ENCODE results near the gene RIOK1.

Gene RIOK1

DNA sequence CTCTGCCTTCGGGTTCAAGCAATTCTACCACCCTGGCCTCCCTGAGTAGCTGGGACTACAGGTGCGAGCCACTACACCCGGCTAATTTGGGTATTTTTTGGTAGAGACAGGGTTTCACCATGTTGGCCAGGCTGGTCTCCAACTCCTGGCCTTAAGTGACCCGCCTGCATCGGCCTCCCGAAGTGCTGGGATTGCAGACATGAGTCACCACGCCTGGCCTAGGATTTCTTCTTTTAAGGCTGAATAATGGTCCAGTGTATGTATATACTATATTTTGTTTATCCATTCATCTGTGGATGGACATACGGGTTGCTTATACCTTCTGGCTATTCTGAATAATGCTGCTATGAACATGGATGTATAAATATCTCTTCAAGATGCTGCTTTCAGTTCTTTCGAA is 17.1 kb downstream of the RIOK1 start:
- H3K27me3 ChIP-seq, result no peaks in the 10 kb centered on the region
- no peaks in the 10 kb centered on the region for H3K4me1 ChIP-seq
- H3K36me3 ChIP-seq, result peaks cover 86% of the 10 kb centered on the region
- H3K4me3 ChIP-seq (ENCODE audit: low read depth, low read length), result no peak overlapping the region
- TF ChIP-seq, protein P1, sequence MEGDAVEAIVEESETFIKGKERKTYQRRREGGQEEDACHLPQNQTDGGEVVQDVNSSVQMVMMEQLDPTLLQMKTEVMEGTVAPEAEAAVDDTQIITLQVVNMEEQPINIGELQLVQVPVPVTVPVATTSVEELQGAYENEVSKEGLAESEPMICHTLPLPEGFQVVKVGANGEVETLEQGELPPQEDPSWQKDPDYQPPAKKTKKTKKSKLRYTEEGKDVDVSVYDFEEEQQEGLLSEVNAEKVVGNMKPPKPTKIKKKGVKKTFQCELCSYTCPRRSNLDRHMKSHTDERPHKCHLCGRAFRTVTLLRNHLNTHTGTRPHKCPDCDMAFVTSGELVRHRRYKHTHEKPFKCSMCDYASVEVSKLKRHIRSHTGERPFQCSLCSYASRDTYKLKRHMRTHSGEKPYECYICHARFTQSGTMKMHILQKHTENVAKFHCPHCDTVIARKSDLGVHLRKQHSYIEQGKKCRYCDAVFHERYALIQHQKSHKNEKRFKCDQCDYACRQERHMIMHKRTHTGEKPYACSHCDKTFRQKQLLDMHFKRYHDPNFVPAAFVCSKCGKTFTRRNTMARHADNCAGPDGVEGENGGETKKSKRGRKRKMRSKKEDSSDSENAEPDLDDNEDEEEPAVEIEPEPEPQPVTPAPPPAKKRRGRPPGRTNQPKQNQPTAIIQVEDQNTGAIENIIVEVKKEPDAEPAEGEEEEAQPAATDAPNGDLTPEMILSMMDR (IDR thresholded peaks at IDR 0.05; ENCODE audit: low read depth, low read length), result no peak
- DNase-seq, result no peak
- no peaks in the 10 kb centered on the region for H3K9me3 ChIP-seq

DNA sequence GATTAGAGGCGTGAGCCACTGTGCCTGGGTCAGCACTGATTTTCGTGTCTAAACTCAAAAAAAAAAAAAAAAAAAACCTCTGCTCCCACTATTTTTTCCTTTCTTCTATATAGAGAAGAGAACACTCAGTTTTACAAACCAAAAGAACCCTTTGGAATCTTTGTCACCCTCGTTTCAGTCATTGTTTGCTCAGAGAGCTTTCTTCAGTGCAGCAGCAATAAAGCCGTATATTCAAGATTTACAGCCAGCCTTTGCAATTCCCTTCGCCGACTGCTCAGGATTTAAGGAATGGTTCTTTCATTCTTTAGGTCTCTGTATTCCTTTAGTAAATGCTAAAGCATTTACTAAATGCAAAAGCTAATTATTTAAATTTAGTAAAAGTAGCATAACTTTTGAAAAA is 20.1 kb downstream of the RIOK1 start:
- TF ChIP-seq, protein P1 (IDR thresholded peaks at IDR 0.05; ENCODE audit: low read depth, low read length), result no peak
- Histone ChIP-seq H3K4me1 (no peaks in the 10 kb centered on the region), H3K9me3 (no peaks in the 10 kb centered on the region), H3K27me3 (no peaks in the 10 kb centered on the region), H3K4me3 (ENCODE audit: low read depth, low read length) (no peak overlapping the region), H3K36me3 (peaks cover 76% of the 10 kb centered on the region)
- no peak for DNase-seq

DNA sequence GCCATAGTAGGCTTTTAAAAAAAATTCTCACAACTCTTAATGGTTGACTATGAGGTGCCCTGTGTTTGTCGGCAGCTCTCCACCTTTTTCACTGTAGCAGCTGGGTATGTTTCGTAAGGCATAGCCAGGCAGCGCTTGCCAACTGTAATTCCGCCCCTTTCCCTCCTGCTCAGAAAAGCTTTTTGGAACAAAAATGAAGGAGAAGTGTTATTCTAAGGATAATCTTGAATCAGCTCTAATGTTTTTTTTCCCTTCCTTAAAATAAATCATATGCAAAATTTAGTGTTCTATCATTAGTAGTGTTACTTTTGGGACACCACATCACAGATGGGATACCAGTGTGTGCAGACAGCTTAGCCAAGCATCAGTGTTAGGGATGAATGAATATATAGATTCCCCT is 21.2 kb downstream of the RIOK1 start:
- DNase-seq, result no peak
- Histone ChIP-seq H3K27me3 (no peaks in the 10 kb centered on the region), H3K36me3 (peaks cover 80% of the 10 kb centered on the region), H3K9me3 (no peaks in the 10 kb centered on the region), H3K4me1 (no peaks in the 10 kb centered on the region), H3K4me3 (ENCODE audit: low read depth, low read length) (no peak overlapping the region)
- TF ChIP-seq, protein P1 (IDR thresholded peaks at IDR 0.05; ENCODE audit: low read depth, low read length), result no peak

DNA sequence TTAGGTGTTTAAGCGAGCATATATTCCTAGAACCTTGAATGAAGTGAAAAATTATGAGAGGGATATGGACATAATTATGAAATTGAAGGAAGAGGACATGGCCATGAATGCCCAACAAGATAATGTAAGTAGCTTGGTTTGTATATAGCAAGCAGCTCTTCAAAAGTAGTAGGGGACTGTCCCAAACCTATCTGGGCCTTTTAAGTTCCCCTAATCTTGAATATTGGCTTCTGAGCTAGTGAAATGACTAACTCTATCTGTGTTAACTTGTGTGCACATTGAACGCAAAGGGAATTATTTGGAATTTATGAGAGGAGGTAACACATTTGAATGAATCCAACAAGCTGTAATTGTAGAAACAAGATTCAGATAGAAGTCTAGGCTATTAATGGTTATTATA is 21.7 kb downstream of the RIOK1 start:
- Histone ChIP-seq H3K27me3 (no peaks in the 10 kb centered on the region), H3K4me3 (ENCODE audit: low read depth, low read length) (no peak overlapping the region), H3K9me3 (no peaks in the 10 kb centered on the region), H3K4me1 (no peaks in the 10 kb centered on the region), H3K36me3 (peaks cover 81% of the 10 kb centered on the region)
- TF ChIP-seq, protein P1 (IDR thresholded peaks at IDR 0.05; ENCODE audit: low read depth, low read length), result no peak
- DNase-seq, result no peak

DNA sequence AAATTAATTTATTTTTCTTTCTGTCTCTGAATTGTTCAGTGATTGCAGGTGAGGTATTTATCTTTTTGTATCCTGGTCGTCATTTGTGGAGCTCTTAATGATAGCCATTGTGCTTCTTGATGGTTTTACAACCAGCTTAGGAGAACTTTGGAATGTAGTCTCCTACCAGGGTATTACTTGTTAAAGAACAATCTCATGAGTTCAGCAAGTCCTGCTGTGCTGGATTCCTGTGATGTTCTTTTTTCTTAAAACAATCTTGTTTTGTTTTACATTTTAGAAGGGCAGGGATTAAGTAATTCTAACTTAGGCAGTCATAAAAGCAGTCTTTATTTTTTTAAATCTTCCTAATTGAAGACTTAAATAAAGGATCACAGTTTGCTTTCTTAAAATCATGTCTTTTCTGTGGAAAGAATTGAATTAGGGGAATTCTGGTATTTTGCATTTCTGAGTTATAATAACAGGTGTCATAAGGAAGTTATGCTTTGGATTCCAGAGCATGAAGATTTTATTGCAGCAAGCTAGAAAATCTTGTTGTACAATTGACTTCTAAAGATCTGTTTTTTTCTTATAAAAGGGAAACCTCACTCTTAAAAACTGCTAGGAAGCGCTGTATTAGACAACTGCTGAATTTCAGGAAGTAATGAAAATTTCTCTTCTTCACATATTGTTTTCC is 23.7 kb downstream of the RIOK1 start:
- TF ChIP-seq, protein P1 (IDR thresholded peaks at IDR 0.05; ENCODE audit: low read depth, low read length), result no peak
- Histone ChIP-seq H3K27me3 (no peaks in the 10 kb centered on the region), H3K4me1 (no peaks in the 10 kb centered on the region; the same call in 1 of the 2 replicates), H3K4me3 (ENCODE audit: low read depth, low read length) (no peak overlapping the region), H3K36me3 (peaks cover 79% of the 10 kb centered on the region), H3K9me3 (no peaks in the 10 kb centered on the region)
- no peak for DNase-seq

DNA sequence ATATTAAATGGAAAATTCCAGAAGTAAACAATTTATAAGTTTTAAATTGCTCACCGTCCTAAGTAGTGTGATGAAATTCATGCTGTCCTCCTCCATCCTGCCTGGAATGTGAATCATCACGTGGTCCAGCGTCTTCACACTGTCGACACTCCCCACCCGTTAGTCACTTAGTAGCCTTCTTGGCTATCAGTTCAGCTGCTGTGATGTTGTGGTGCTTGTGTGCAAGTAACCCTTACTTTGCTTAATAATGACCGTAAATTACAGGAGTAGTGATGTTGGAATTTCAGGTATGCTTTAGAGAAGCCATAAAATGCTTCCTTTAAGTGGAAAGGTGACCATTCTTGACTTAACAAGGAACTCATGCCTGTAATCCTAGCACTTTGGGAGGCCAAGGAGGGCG is 25.2 kb downstream of the RIOK1 start:
- Histone ChIP-seq H3K9me3 (no peaks in the 10 kb centered on the region), H3K27me3 (no peaks in the 10 kb centered on the region), H3K4me1 (peaks cover 3% of the 10 kb centered on the region; the same call in 1 of the 2 replicates), H3K4me3 (ENCODE audit: low read depth, low read length) (no peak overlapping the region), H3K36me3 (peaks cover 75% of the 10 kb centered on the region)
- DNase-seq, result no peak
- TF ChIP-seq, protein P1 (IDR thresholded peaks at IDR 0.05; ENCODE audit: low read depth, low read length), result no peak

All from BE2C (cell line).